ENCODE measurements around the gene C3orf70.

Gene C3orf70

DNA sequence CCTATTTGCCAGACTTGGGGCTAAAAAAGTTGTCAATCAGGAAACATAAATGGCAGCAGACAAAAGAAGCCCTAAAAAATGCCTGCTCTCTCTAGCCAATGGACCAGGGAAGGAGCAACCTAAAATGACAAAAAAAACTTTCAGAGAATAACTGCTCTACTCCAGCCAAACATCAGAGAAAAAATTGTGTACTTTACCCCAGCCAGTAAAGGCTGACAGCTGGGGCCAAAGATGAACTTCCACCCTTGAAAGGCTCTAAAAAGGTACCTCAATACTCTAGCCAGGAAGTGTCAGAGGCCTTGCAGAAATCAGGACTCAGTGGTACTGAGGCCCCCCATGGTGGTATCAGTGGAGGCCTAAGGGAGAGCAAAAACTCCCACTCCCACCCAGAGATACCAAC lies 18.4 kb downstream of the C3orf70 start:
- H3K4me3 ChIP-seq (ENCODE audit: low read depth, low read length), result no peak overlapping the region
- TF ChIP-seq, protein P1, sequence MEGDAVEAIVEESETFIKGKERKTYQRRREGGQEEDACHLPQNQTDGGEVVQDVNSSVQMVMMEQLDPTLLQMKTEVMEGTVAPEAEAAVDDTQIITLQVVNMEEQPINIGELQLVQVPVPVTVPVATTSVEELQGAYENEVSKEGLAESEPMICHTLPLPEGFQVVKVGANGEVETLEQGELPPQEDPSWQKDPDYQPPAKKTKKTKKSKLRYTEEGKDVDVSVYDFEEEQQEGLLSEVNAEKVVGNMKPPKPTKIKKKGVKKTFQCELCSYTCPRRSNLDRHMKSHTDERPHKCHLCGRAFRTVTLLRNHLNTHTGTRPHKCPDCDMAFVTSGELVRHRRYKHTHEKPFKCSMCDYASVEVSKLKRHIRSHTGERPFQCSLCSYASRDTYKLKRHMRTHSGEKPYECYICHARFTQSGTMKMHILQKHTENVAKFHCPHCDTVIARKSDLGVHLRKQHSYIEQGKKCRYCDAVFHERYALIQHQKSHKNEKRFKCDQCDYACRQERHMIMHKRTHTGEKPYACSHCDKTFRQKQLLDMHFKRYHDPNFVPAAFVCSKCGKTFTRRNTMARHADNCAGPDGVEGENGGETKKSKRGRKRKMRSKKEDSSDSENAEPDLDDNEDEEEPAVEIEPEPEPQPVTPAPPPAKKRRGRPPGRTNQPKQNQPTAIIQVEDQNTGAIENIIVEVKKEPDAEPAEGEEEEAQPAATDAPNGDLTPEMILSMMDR (IDR thresholded peaks at IDR 0.05; ENCODE audit: control insufficient read depth, extremely low read depth, insufficient read depth), result no peak
- DNase-seq (ENCODE audit: low read depth), result no peak

DNA sequence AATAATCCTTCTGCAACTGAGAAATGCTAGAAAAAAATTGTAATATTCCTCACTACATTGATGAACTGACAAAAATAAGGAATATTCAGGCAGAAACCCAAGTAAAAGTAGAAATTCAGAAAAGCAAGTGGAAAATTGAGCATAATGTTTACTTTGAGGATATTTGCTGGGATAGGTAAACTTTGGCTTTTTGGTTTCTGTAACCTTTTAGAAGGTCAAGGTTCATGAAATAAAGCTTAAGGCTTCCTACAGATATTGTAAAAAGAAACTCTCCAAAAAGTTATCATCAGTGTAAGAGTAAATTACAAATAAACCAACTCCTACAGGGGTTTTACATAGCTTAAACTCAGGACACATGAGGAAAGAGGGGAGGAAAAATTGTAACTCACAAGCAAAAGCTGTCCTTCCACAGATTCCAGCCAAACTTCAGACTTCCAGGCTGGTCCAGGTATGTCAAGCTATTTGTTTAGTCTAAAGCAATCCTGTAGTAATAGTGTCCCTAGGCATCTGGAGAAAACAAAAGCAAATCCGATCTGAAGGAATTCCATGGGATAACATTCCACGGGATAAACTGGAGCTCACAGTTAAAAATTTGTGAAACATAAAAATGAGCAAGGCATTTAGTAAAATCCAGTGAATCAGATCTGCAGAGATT lies 21.1 kb downstream of the C3orf70 start:
- DNase-seq (ENCODE audit: low read depth), result no peak
- TF ChIP-seq, protein P1 (IDR thresholded peaks at IDR 0.05; ENCODE audit: control insufficient read depth, extremely low read depth, insufficient read depth), result no peak
- H3K4me3 ChIP-seq (ENCODE audit: low read depth, low read length), result no peak overlapping the region

DNA sequence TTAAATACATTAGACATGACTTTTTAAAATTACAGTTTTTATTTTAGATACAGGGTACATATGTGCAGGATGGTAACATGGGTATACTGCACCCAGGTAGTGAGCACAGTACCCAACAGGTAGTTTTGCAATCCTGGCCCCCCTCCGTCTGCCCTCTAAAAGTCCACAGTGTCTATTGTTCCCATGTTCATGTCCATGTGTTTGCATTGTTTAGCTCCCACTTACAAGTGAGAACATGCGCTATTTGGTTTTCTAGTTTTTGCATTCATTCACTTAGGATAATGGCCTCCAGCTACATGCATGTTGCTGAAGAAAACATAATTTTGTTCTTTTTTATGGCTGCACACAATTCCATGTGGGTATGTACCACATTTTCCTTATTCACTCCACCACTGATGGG lies 23.8 kb downstream of the C3orf70 start:
- no peak overlapping the region for H3K4me3 ChIP-seq (ENCODE audit: low read depth, low read length)
- TF ChIP-seq, protein P1 (IDR thresholded peaks at IDR 0.05; ENCODE audit: control insufficient read depth, extremely low read depth, insufficient read depth), result no peak
- no peak for DNase-seq (ENCODE audit: low read depth)

- TF ChIP-seq, protein P1 (IDR thresholded peaks at IDR 0.05; ENCODE audit: control insufficient read depth, extremely low read depth, insufficient read depth), result no peak
- DNase-seq (ENCODE audit: low read depth), result no peak
- H3K4me3 ChIP-seq (ENCODE audit: low read depth, low read length), result no peak overlapping the region
Observed at GRCh38 chr3:185126201-185126600, 26.7 kb downstream of the C3orf70 start.

DNA sequence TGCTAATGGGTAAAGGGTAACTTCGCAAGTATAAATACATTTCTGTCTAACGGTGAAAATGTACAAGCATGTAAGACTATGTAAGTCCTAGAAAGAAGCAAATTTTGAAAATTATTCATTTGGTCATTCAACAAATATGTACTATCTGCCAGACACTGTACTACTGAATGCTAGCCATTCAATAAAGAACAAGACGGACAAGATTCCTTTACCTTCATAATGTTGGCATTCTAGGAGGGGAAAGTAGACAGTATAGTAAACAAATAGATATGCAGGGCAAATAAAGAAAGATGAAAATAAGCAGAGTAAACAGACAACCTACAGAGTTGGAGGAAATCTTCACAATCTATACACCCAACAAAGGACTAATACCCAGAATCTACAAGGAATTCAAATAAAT lies 32.7 kb downstream of the C3orf70 start:
- no peak overlapping the region for H3K4me3 ChIP-seq (ENCODE audit: low read depth, low read length)
- DNase-seq (ENCODE audit: low read depth), result peak; percentile 32
- TF ChIP-seq, protein P1 (IDR thresholded peaks at IDR 0.05; ENCODE audit: control insufficient read depth, extremely low read depth, insufficient read depth), result no peak

- TF ChIP-seq, protein P1 (IDR thresholded peaks at IDR 0.05; ENCODE audit: control insufficient read depth, extremely low read depth, insufficient read depth), result no peak
- H3K4me3 ChIP-seq (ENCODE audit: low read depth, low read length), result no peak overlapping the region
- no peak for DNase-seq (ENCODE audit: low read depth)
Observed at GRCh38 chr3:185115371-185115770, 37.5 kb downstream of the C3orf70 start.

DNA sequence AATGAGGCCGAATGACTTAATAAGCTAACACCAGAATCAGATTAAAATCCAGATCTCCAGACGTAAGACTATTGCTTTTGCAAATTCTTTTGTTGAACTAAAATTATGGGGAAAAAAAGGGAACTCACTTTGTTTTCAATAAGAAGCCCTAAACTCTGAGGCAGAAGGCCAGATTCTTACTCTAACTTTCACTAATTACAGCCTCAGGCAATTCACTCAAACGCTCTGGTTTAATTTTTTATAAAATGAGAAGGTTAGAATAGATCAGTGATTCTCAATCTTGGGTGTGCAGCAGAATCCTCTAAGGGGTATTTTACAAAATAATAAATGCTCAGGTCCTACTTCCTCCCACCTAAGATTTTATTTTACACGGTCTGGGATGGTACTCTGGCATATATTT lies 38.1 kb downstream of the C3orf70 start:
- no peak for DNase-seq (ENCODE audit: low read depth)
- TF ChIP-seq, protein P1 (IDR thresholded peaks at IDR 0.05; ENCODE audit: control insufficient read depth, extremely low read depth, insufficient read depth), result no peak

More for the DNA sequence above, 38.1 kb downstream of the C3orf70 start:
- H3K4me3 ChIP-seq (ENCODE audit: low read depth, low read length), result no peak overlapping the region

Data from LNCaP clone FGC (cell line).